ENCODE data around the gene PLPP1.

GRCh38 chr5:55530669-55531068, 4.1 kb downstream of the PLPP1 start:
- TF ChIP-seq CTCF (IDR thresholded peaks at IDR 0.05; ENCODE audit: low read depth, low read length, poor library complexity, severe bottlenecking) (no peak), EZH2phosphoT487 (IDR thresholded peaks at IDR 0.05; ENCODE audit: borderline replicate concordance, low read length) (no peak)
